ENCODE measurements around the gene SNAPC3.

SNAPC3 gene

GRCh38 chr9:15498246-15498995 is 75.7 kb downstream of the SNAPC3 start:
- no peak for DNase-seq

GRCh38 chr9:15499139-15499538 is 76.5 kb downstream of the SNAPC3 start:
- DNase-seq = no peak

GRCh38 chr9:15501179-15501578 is 78.5 kb downstream of the SNAPC3 start:
- peak; percentile 54 for DNase-seq

DNA sequence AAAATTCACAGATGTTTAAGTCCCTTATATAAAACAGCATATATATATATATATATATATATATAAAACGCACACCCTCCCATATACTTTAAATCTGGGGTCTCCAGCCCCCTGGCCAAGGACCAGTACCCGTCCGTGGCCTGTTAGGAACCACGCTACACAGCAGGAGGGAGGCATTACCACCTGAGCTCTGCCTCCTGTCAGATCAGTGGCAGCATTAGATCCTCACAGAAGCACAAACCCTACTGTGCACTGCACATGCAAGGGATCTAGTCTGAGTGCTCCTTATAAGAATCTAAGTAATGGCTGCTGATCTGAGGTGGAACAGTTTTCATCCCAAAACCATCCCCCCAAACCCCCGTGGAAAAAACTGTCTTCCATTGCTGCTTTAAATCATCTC is 79.1 kb downstream of the SNAPC3 start:
- DNase-seq = no peak

DNA sequence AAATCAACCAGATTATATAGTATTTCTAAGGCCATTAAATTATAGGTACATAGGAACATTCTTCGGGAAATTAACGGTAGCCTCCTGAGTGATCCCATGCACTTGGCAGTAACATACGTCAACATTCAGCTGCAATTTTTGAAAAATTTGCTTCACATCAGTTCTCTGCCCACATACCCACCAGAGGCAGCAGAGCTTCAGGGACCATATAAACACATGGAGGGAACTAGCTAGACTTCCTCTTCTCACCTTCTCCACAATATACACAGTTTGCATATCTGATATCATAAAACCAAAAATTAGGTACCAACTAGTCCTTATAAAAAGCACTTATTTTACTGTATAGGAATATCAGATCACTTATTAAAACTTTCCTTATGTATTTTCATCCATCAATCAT is 83.2 kb downstream of the SNAPC3 start:
- DNase-seq = no peak

GRCh38 chr9:15509931-15510788 is 87.5 kb downstream of the SNAPC3 start:
- peak; percentile 47 for DNase-seq

DNA sequence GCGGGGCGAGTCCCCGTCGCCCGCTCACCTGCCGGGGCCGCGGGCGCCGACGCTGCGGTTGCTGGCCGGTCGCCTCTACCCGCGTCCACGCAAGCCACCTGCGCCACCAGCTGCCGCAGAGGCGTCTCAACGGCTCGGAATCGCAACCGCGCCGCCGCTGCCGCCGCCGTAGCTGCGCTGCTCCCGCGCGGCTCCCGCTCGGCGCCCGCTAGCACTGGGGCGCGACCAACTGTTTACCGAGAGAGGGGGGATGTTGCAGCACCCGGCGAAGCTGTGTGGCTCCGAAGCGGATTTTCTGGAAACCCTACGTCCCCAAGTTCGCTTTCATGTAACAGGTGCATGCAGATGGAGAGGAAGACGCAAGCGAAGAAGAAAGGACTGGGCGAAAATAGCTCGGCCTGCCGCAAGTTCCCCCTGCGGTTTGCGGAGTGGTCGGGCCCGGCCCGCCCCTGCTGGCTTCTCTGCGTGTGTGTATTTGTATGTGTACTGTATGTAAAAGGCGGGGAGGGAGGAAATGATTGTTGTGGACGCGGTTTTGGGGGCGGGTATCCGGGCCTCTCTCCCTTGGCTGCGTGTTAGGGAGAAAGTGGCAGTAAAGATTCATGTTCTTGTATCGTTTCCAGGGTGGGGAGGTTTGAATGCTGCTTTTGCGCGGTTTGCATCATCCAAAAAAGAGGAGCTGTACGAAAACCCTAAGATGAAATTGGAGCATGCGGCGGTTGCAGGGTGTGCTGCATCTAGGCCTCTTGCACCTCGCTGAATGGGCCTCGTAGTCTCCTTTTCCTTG is 88.3 kb downstream of the SNAPC3 start, which contains the start of gene PSIP1:
TSS of gene PSIP1 (minus strand) at position 182 of the 787 bp plus-strand sequence. CDS start 782 bp downstream, outside the sequence.
- DNase-seq = peak; percentile 78
